NCI-H526 (cell line): Measurements from ENCODE around the gene FGF2.
"Not testable (repeated sequence)": the region's sequence is repeated elsewhere in the genome, so short reads cannot be mapped to it uniquely, and the experiment has no call there.

ENCODE experiments used
- DNase-seq, 2 experiments: peaks; one replicate each; lab custom pipeline; 2025; lab: John Stamatoyannopoulos, UW

Gene FGF2

DNA sequence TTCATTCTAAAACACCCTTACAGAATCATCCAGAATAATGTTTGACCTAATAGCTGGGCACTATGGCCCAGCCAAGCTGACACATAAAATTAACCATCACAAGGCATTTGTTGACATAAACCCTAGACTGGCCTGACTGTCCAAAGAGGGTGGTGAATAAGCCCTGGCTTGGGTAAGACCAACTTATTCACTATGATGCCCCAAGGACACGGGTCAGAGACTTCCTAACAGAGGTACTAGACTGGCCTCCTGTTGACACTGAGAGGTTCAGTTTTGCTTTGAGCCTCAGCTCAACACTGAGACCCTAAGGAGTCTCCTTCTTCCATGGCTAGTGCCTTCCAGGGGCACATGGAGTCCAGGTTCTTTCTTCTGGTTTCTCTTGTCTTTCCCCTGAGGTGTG lies 21.3 kb downstream of the FGF2 start:
- no peak for DNase-seq

DNA sequence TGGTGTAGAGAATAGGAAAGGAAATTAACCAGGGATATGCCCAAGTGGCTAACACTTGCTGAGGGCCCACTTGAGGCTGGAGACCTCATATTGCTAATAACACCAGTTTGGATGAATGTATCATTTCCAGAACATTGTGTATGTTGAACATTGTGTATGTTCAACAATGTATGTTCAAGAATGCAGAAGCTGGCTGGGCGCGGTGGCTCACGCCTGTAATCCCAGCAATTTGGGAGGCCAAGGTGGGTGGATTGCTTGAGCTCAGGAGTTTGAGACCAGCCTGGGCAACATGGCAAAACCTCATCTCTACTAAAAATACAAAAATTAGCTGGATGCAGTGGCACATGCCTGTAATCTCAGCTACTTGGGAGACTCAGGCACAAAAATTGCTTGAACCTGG lies 23.2 kb downstream of the FGF2 start:
- not testable (repeated sequence) for DNase-seq

DNA sequence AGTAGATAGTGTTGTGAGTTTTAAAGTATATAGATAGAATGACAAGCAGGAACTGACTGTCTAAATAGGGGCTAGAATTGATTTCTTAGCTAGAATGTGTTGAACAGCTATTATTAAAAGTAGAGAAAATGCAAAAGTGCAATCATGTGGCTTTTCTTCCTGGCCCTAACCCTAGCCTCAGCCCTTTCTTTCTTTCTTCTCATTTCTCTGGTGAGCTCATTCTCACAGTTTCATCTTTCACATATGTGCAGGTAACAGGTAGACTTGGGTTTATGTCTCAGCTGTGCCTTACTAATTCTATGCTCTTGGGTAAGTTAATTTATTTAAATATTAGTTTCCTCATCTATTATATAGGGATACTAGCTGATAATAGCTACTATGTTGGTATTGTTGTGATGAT lies 24.9 kb downstream of the FGF2 start:
- DNase-seq: no peak

DNA sequence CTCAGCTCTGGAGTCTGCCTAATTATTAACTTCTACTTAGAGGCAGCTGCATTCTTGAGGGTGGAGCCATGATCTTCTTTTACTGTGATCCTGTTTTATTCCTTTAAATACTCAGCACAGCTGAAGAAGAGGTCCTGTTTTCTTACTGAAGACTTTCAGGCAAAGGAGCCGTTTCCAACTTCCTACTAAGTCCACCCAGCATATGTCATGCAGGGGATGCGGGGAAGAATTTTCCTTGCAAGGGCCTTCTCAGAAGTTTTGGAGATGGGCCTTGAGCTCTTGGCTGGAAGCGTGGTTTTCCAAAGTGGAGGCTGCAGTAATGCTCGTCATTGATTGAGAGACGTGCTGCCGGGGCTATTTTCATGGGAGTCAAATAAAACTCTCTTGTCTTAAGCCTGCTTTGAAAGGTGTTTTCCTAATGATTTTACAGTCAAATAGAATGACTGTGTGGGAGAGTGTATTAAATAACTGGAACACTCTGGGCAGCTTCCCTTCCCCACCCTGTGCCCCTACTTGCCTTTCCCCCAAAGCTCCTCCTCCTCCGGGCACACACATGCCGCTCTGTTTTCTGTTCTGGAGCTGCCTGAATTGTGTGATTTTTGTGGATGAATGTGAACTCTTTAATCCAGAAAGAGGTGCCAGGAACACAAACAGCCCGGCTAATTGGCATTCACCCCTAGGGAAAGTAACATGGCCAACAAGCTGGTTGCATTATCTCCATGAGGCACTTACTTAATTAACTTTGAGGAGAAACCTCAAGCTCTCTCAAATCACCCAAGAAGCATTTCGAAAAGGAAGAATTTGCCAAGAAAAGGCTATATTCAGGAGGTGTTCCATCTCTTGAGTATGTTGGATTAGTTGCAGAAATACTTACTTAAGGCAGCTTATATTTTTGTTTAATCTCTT lies 28.1 kb downstream of the FGF2 start:
- DNase-seq: peak; percentile 81 to 88

DNA sequence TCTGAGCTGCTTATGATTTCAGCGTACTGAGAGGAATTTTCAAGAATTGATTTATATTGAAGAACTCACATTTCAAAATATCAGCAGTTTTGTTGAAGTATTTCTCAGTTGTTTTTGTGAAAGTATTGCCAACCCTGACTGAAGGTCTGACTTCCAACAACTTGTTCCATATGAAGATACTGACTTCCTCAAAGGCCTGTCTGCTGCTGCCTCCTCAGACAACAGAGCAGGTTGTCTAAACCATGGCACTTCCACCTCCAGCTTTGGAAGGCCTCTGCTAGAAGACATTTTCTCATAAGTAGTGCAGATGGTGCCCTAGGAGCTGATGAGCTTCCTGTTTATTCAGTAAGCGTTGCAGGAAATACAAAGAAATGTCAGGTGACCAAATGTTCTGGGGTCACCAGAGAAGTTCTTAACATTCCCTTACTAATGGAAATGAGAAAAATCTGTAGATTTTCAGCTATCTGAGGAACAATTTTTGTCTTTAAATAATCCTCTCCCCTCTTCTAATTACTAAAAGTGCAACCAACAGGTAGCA lies 28.8 kb downstream of the FGF2 start:
- DNase-seq: no peak

DNA sequence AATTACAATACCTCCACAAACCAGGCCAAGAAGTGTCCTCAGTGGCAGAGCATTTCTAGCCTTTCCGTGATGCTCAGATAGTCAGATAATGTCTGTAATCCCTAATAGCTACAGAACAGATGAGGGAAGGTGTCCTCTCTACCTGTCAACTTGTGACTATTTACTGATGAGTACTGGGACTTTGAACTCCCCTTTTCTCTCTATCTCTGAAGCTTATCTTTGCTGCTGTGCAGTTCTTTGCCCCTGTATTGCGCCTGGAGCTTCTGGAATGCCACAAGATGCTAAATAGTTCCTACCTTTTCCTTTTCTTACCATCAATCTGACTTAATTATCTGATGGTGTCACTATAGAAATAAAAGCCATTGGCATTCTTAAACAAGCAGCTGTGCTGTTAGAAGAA lies 30.5 kb downstream of the FGF2 start:
- DNase-seq: no peak

DNA sequence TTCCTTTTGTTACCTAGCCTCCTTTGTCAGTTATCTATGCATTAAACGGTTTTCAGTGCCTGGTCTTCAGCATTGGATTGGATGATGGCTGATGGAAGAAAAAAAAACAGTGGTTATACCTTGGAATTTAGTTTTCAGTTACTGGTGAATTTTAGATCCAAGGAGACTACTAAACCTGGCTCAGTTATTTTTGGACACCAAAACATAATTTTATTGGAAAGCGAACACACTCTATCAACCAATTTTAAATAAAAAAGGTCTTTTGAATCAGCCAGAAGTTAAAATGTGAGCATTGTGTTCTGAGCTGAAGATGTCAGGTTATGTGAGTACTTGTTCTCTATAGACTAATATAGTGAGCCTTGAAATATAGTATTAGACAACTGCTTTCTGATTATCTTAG lies 32.1 kb downstream of the FGF2 start:
- no peak for DNase-seq

DNA sequence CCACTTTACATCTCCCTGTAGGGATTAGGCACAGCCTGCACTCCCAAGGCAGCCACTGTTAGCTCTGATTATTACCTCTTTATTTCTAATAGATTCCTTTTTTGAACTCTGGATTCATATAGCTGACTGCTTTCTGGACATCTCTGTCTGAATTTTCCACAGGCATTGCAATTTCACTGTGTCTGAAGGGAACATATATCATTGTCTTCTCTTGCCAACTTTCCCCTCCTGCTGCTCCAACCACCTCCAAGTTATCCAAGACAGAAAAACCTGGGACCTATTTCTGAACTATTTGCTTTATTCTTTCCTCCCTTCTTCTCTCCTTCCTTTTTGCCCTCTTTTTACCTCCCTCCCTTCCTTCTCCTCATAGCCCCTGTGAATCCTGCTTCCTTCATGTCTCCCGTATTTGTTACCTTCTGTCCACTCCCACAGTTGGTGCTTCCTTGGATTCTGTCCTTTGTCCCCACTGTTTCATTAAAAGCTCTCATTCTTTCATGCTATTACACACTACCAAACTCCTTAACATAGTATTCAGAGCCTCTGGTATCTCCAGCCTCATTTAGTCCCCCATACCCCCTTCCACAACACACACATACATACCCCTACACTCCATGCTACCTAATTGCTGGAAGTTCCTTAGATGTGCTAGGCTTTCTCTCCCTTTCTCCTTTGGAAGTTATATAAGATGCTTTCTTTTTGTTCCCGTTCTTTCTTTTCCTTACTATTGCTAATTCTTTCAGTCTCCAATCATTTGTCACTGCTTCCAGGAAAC lies 34.7 kb downstream of the FGF2 start:
- no peak for DNase-seq

DNA sequence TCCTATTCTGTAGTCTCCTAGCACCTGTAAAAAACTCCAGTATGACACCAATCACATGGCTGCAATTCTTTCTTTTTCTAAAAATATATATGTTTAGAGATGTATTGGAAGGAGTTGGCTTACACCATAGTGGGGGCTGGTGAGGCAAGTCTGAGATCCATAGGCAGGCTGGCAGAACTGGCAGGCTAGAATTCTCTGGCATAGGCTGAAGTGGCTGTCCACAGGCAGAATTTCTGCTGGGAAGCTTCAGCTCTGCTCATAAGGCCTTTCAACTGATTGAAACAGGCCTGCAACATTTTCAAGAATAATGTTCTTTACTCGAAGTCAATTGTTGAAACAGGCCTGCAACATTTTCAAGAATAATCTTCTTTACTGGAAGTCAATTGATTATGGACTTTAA lies 37.0 kb downstream of the FGF2 start:
- no peak for DNase-seq

DNA sequence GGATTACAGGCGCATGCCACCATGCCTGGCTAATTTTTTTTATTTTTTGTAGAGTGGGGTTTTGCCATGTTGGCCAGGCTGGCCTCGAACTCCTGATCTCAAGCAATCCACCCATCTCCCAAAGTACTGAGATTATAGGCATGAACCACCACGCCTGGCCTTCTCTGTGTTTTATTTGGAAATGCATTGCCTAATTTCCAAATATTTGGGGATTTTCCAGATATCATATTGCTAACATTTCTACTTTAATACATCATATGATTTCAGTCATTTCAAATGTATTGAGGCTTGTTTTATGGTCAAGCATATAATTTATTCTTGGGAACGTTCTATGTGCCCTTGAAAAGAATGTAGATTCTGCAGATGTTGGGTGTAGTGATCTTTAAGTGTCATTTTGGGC lies 38.8 kb downstream of the FGF2 start:
- DNase-seq: no peak

DNA sequence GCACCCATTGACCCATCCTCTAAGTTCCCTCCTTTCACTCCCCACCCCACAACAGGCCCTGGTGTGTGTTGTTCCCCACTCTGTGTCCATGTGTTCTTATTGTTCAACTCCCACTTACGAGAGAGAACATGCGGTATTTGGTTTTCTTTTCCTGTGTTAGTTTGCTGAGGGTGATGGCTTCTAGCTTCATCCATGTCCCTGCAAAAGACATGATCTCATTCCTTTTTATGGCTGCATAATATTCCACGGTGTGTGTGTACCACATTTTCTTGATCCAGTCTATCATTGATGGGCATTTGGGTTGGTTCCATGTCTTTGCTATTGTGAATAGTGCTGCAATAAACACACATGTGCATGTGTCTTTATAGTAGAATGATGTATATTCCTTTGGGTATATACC lies 41.6 kb downstream of the FGF2 start:
- DNase-seq: not testable (repeated sequence)

DNA sequence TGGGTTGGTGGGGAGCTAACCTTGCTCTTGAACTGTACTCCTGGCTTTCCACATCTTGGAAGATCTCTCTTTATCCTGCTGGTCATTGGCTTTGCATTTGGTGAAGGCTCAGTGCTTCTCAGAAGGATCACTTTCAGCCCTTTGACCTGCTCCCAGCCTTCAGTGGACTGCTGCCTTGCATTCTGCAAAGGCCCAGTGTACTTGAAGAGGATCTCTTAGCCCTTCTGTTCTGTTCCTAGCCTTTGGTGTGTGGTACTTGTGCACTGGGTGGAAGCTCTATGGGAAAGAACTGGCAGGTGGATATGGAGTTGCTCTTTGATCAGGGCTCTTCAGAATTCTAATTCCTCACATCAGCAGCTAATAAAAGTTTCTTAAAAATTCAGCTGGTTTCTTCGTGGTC lies 46.5 kb downstream of the FGF2 start:
- no peak for DNase-seq

DNA sequence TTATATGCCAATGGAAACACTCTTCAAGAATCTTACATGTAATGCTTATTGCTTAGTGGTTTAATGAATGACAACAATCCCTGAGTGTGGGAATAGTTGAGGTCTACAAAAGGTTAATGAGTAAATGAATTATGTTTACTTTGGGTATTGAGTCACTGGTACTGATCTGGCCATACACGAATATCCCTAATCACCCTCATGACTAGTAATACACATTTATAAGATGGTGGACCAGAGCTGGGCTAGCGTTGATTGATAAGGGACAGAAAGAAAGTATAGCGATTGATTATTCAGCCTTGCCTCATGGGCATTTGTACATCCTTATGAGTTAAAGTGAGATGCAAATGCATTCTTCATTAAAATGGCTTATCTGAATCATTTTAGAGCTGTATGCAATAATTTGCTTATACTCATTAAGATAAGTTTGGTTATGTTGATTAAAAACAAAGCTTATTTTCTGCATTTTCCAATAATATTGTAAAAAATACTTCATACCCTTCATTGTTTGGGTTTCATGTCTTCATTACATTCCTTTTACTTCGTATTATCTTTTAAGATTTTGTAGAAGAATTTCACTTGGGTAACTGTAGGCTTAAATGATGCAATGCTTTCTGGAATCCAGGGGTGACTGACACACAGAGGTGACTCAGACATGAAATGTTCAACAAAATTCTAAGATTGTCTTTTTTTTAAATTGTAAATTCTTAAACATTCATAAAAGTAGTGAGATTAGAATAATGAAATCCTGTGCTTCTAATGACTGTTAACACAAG lies 47.4 kb downstream of the FGF2 start:
- DNase-seq: no peak

DNA sequence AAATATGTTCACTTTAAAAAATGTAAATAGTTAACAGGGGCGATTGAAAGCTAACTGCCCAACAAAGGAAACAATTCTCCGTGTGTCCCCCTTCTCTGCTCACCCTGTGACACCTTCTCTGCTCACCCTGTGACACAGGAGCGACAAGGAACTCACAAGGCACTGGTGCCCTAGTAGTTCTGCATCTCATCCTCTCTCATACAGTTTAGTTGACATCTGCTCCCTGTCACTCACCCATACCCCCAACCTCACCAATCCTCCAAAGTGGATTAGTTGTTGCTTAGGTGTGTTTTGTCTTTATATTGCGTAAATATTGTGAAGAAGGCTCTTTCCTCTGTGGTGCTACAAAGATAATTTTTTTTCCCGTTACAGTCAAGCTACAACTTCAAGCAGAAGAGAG lies 49.3 kb downstream of the FGF2 start:
- DNase-seq: no peak

DNA sequence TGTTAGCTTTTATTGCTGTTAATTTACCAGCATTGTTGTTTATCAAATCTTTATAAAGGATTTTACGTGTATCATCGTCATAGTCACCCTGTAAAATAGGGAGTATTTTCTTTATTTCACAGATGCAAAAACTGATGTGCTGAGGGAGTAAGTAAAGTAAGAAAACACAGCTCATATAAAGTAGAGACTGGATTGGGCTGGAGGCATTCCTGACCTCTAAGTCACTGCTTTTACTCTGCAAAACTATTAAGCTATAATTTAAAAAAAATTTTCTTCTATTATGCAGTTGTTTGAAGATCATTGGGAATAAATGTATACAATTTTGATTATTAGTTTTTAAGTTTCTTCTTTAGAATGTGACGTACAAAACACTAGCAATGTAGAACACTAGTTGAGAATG lies 49.8 kb downstream of the FGF2 start:
- DNase-seq: no peak

DNA sequence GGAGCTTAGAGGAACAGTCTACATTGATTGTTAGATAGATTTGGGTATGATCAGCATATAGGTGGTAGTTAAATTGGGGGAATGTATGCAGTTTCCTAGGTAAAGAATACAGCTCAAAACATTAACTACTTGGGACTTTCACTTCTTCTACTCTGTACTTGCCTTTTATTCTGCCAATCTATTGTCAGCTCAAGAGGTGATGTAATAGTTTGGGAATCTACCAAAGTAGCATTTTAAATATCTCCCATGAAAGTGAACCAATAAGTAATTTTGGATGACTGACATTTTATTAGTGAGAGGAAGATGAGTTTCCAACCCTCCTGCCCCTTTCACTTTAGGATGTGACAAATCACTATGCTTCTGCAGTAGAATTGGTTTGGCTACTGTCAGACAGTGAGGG lies 52.4 kb downstream of the FGF2 start:
- DNase-seq: no peak

DNA sequence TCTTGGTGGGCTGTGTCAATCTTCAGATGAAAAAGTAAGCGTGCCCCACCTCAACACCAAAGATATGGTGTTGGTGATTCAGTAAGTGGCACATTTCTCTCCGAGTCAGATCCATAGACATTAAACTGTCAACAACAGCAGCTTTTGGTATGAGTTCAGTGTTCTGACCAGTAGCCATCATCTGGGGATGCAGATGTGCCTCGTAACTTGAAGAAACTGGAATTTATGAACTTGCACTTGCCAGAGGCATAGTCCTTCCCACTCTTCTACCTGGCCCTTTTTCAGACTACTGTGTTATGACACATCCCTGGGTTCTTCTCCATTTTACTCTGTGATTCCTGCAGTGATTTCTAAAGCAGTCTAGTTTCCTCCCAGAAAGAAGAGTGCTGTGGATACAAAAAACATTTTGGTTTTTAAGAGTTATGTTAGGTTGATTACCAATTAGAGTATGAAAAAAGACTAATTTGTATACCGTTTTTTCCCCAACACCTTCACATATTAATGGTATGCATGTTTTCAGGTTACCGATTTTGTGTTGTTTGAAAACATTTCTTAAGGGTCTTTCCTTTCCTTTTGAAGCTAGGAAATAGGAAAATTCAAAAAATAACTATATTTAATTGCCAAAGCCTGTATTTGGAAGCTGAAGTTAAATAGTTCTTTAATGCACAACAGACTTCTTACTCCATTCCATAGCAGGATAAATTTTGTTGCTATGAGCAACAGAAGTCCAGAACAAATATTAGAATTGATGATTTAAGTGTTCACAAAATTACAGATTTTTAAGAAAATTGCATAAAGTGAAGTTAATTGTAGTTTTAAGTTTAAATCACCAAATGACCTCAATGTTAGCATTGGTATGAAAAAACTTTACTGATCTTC lies 56.5 kb downstream of the FGF2 start:
- DNase-seq: no peak

DNA sequence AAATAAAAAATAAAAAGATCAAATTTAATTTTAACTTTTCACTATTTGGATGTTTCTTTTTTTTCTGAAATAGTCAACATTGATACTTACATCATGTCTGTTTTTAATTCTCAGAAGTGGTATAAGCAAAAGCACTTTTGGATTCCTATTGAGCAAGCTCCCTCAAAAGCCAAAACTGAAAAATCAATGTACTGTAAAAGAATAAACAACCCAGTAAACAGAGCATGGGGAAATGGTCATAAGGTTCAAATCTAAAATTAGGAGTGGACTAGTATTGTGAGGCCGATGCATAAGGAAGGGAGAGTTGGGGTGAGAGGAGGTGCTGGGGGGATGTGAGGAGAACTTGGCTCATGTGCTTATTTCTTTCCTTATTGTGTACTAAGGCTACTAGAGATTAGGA lies 57.9 kb downstream of the FGF2 start:
- DNase-seq: no peak

DNA sequence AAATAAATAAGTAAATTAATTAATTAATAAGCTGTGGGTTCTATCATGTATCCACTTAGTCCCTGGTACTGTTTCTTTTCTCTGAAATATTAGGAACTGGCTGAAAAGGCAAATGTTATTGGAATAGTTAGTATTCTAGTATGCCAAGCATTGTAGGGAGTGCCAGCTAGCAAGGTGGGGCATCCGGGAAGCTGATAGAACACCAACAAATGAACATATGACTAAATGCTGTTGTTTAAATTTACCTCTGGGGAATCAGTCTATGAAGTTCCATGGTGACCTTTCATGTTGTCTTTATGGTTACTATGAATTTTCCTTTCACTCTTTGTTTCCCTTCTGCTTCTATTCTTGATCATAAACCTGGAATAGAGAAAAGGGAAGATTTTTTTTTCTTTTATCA lies 63.1 kb downstream of the FGF2 start:
- no peak for DNase-seq

DNA sequence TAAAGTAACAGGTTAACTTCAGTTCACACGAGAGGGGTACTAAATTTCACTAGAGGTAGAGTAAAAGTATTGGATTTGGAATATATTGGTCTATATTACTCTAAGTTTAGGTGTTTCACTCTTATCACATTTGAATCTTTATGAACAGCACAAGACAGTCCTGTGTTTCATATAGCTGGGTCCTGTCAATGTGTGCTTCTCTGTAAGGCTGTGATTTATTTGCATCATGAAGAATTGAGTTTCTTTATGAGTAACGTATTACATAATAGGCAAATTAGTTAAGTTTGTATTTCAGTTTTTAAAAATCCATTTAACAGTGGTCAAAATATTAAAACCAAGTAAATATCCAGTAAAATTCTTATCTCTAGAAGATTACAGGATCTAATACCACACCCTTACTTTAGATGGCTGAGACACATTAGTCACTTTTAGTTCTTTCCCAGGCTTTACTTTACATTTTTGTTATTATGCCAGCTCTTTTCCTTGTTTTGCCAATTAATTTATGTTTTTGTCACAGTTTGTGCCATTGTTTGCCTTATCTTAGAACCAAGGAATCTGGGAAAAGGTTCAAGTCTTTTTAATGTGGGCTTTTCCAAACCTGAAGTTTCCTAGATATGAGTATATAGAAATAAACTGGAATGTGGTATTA lies 63.6 kb downstream of the FGF2 start:
- no peak for DNase-seq

DNA sequence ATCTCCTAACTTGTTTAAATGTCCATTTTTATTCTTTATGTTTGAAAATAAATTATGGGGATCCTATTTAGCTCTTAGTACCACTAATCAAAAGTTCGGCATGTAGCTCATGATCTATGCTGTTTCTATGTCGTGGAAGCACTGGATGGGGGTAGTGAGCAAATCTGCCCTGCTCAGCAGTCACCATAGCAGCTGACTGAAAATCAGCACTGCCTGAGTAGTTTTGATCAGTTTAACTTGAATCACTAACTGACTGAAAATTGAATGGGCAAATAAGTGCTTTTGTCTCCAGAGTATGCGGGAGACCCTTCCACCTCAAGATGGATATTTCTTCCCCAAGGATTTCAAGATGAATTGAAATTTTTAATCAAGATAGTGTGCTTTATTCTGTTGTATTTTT lies 68.2 kb downstream of the FGF2 start:
- DNase-seq: no peak
